Panc1 (cell line): ENCODE measurements around the gene LPP. TPM values are rescaled to one million over a fixed set of nuclear protein-coding genes. Genes with fewer than 3 reads are reported as not detected.

ENCODE experiments used
- ATAC-seq: fragments of 200-7000 bp; cut with Tn5 transposase; 2 replicates; pipeline ENCODE4 v1.9.1; 2020; ENCODE audit warnings: mild to moderate bottlenecking, moderate library complexity
- BruUV-seq: library from RNA; stranded (reverse); fragments of 400-500 nt; replicated peaks from 2 replicates; lab custom pipeline; 2021; lab: Mats Ljungman, UMichigan
- CTCF ChIA-PET: fragments of 300-600 bp; sonication (Branson Sonifier 250); formaldehyde crosslinking; loops from one replicate; lab custom pipeline; 2022; ENCODE audit warnings: antibody characterized with exemption; lab: Charles Lee
- POLR2A ChIA-PET: fragments of 300-600 bp; sonication (Branson Sonifier 250); formaldehyde crosslinking; loops from one replicate; lab custom pipeline; 2022; ENCODE audit warnings: antibody characterized with exemption; lab: Charles Lee
- DNase-seq: peaks from one replicate; pipeline ENCODE4 v3.0.0-alpha.2; 2010; ENCODE audit warnings: low read depth, low spot score
- H3K27ac ChIP-seq: 2 replicates; pipeline ENCODE4 v1.5.1; 2011; ENCODE audit warnings: mild to moderate bottlenecking, low read length, inconsistent platforms
- H3K27me3 ChIP-seq: fragments of 200-500 bp; sonication (Bioruptor generic); 2 replicates; pipeline ENCODE4 v1.6.0; 2014; ENCODE audit warnings: low read length, inconsistent platforms; ENCODE audit not compliant: control insufficient read depth, insufficient read depth
- H3K36me3 ChIP-seq: fragments of 200-500 bp; sonication (Bioruptor generic); 2 replicates; pipeline ENCODE4 v1.5.1; 2014; ENCODE audit warnings: inconsistent platforms, mild to moderate bottlenecking, low read length, moderate library complexity; ENCODE audit not compliant: control insufficient read depth, insufficient read depth
- H3K4me1 ChIP-seq: 2 replicates; pipeline ENCODE4 v1.5.1; 2011; ENCODE audit warnings: inconsistent platforms, mild to moderate bottlenecking, low read length, moderate library complexity; ENCODE audit not compliant: control insufficient read depth, insufficient read depth
- H3K4me3 ChIP-seq, 2 experiments: 2 replicates each; pipeline ENCODE4 v1.5.1; 2011 to 2012; ENCODE audit warnings: low read depth in 2 of 2, low read length in 2 of 2, mild to moderate bottlenecking in 2 of 2, inconsistent platforms in 1 of 2, moderate library complexity in 1 of 2
- H3K9me3 ChIP-seq: fragments of 200-500 bp; sonication (Bioruptor generic); 2 replicates; pipeline ENCODE4 v1.5.1; 2014; ENCODE audit warnings: low read depth, mild to moderate bottlenecking, inconsistent platforms, low read length, moderate library complexity; ENCODE audit not compliant: control insufficient read depth, insufficient read depth
- POLR2AphosphoS5 ChIP-seq: IDR thresholded peaks from 2 replicates; pipeline ENCODE4 v1.6.1; 2012; ENCODE audit warnings: mild to moderate bottlenecking, low read depth, low read length, moderate library complexity
- SIN3A ChIP-seq: IDR thresholded peaks from 2 replicates; pipeline ENCODE4 v1.6.1; 2012; ENCODE audit warnings: low read depth, mild to moderate bottlenecking, low read length, moderate library complexity, borderline replicate concordance; ENCODE audit not compliant: insufficient read depth
- TCF7L2 ChIP-seq: IDR thresholded peaks from 2 replicates; pipeline ENCODE4 v1.6.1; 2011; ENCODE audit warnings: mild to moderate bottlenecking, low read depth, low read length, inconsistent platforms
- in situ Hi-C: cut with HindIII; loops from 2 replicates; pipeline ENCODE4 v1.10.0; 2016; ENCODE audit warnings: low sequenced_read_pairs, low pct_unique_long_range_greater_than_20kb
- intact Hi-C: fragments of 100-400 bp; cut with micrococcal nuclease; formaldehyde crosslinking; loops from one replicate; pipeline ENCODE4 v1.10.0; 2022; ENCODE audit not compliant: unreplicated experiment
- total RNA-seq: library from RNA; stranded (reverse); gene quantifications from one replicate; pipeline ENCODE4 v1.2.1, GENCODE V29; 2021; ENCODE audit not compliant: unreplicated experiment
- TF ChIP-seq, protein P1 (sequence below), 2 experiments: IDR thresholded peaks; 2 replicates each; pipeline ENCODE4 v1.6.1; 2011 to 2012; ENCODE audit warnings: low read depth in 2 of 2, control low read depth in 1 of 2, low read length in 1 of 2, mild to moderate bottlenecking in 1 of 2, moderate library complexity in 1 of 2; ENCODE audit not compliant: insufficient read depth in 1 of 2
- TF ChIP-seq, protein P2 (sequence below): fragments of 450-650 bp; IDR thresholded peaks from 2 replicates; pipeline ENCODE4 v1.5.1; 2017; ENCODE audit warnings: mild to moderate bottlenecking

The LPP gene
- total RNA-seq, 1 experiment from 2014 or later = 90.0 TPM

DNA sequence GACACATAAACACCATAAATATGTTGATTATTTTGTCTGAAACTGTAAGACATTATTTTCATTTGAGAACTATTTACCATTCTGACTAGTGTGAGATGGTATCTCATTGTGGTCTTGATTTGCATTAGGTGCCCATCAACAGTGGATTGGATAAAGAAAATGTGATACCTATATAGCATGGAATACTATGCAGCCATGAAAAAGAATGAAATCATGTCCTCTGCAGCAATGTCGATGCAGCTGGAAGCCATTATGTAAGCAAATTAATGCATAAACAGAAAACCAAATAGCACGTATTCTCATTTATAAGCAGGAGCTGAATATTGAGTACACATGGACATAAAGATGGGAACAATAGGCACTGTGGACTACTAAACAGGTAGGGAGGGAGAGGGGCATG lies 759.1 kb downstream of the LPP start:
- Histone ChIP-seq H3K27me3 (no peaks in the 10 kb centered on the region), H3K9me3 (no peaks in the 10 kb centered on the region), H3K4me1 (no peaks in the 10 kb centered on the region), H3K4me3 (no peak overlapping the region), H3K36me3 (no peaks in the 10 kb centered on the region), H3K27ac (no peak overlapping the region)
- BruUV-seq = no TSS peak
- ChIA-PET CTCF (no interaction called here), POLR2A (no interaction called here)
- DNase-seq (no peak), ATAC-seq (no peak)
- intact Hi-C loops = no loop called here
- TF ChIP-seq, protein P1, sequence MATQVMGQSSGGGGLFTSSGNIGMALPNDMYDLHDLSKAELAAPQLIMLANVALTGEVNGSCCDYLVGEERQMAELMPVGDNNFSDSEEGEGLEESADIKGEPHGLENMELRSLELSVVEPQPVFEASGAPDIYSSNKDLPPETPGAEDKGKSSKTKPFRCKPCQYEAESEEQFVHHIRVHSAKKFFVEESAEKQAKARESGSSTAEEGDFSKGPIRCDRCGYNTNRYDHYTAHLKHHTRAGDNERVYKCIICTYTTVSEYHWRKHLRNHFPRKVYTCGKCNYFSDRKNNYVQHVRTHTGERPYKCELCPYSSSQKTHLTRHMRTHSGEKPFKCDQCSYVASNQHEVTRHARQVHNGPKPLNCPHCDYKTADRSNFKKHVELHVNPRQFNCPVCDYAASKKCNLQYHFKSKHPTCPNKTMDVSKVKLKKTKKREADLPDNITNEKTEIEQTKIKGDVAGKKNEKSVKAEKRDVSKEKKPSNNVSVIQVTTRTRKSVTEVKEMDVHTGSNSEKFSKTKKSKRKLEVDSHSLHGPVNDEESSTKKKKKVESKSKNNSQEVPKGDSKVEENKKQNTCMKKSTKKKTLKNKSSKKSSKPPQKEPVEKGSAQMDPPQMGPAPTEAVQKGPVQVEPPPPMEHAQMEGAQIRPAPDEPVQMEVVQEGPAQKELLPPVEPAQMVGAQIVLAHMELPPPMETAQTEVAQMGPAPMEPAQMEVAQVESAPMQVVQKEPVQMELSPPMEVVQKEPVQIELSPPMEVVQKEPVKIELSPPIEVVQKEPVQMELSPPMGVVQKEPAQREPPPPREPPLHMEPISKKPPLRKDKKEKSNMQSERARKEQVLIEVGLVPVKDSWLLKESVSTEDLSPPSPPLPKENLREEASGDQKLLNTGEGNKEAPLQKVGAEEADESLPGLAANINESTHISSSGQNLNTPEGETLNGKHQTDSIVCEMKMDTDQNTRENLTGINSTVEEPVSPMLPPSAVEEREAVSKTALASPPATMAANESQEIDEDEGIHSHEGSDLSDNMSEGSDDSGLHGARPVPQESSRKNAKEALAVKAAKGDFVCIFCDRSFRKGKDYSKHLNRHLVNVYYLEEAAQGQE (IDR thresholded peaks at IDR 0.05; ENCODE audit: insufficient read depth in 1 of 2, low read depth in 2 of 2, low read length in 1 of 2) = no peak
- TF ChIP-seq TCF7L2 (no peak), POLR2AphosphoS5 (no peak), SIN3A (no peak)
- TF ChIP-seq, protein P2, sequence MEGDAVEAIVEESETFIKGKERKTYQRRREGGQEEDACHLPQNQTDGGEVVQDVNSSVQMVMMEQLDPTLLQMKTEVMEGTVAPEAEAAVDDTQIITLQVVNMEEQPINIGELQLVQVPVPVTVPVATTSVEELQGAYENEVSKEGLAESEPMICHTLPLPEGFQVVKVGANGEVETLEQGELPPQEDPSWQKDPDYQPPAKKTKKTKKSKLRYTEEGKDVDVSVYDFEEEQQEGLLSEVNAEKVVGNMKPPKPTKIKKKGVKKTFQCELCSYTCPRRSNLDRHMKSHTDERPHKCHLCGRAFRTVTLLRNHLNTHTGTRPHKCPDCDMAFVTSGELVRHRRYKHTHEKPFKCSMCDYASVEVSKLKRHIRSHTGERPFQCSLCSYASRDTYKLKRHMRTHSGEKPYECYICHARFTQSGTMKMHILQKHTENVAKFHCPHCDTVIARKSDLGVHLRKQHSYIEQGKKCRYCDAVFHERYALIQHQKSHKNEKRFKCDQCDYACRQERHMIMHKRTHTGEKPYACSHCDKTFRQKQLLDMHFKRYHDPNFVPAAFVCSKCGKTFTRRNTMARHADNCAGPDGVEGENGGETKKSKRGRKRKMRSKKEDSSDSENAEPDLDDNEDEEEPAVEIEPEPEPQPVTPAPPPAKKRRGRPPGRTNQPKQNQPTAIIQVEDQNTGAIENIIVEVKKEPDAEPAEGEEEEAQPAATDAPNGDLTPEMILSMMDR = no peak
- in situ Hi-C loops = no loop called here

DNA sequence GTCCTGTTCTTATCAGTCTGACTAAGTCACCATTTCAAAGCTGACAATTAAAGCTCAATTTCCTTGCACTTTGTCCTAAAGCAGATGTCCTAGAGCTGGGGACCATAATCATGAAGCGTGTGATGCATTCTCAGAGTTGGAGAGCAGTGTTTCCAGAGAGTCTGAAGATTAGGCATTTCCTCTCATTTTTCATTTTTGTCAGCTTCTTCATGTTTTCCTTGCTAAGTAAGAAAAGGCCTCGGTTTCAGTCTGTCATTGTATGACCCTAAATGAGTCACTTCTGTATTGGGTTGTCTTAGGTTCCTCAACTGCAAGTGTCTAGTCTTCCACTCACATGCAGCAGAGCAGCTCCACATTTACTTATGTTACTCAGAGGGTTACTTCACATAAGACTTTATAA lies 760.6 kb downstream of the LPP start:
- no peak for TF ChIP-seq TCF7L2
- no peak for TF ChIP-seq SIN3A
- no peak for TF ChIP-seq POLR2AphosphoS5
- TF ChIP-seq, protein P2 = no peak
- TF ChIP-seq, protein P1 (IDR thresholded peaks at IDR 0.05; ENCODE audit: insufficient read depth in 1 of 2, low read depth in 2 of 2, low read length in 1 of 2) = no peak
- no peaks in the 10 kb centered on the region for H3K36me3 ChIP-seq
- ChIA-PET CTCF (interaction anchor here (0.5 kb wide), 1 partner anchor 225 kb away, joined by 5 read pairs; no protein-coding TSS in a partner anchor), POLR2A (no interaction called here)
- H3K27ac ChIP-seq = no peak overlapping the region
- no peaks in the 10 kb centered on the region for H3K27me3 ChIP-seq
- in situ Hi-C loops = no loop called here
- H3K4me3 ChIP-seq = no peak overlapping the region
- no peaks in the 10 kb centered on the region for H3K4me1 ChIP-seq
- BruUV-seq = no TSS peak
- H3K9me3 ChIP-seq = no peaks in the 10 kb centered on the region
- DNase-seq (no peak), ATAC-seq (no peak)
- intact Hi-C loops = no loop called here
